Neuronal stem cell (in vitro differentiated cells): Measurements from ENCODE around the gene EOMES.
A peak's percentile ranks its signal among the peaks of the same experiment; 100 is the strongest.

Experiments
- DNase-seq: peaks from one replicate; pipeline ENCODE4 v3.0.0-alpha.2; 2013; ENCODE audit warnings: low spot score
- H2AFZ ChIP-seq: one replicate; pipeline ENCODE4 v1.6.1; 2013; ENCODE audit warnings: mild to moderate bottlenecking, low read length, inconsistent platforms
- H2AK5ac ChIP-seq: 2 replicates; pipeline ENCODE4 v1.6.1; 2013; ENCODE audit warnings: low read depth, mild to moderate bottlenecking, inconsistent platforms, low read length, moderate library complexity, mixed read lengths
- H2BK120ac ChIP-seq: 2 replicates; pipeline ENCODE4 v1.6.1; 2013; ENCODE audit warnings: low read depth, mild to moderate bottlenecking, inconsistent platforms, low read length, moderate library complexity, mixed read lengths
- H2BK12ac ChIP-seq: one replicate; pipeline ENCODE4 v1.6.1; 2013; ENCODE audit warnings: low read length, inconsistent platforms
- H2BK15ac ChIP-seq: 2 replicates; pipeline ENCODE4 v1.6.1; 2013; ENCODE audit warnings: mild to moderate bottlenecking, low read length, inconsistent platforms, mixed read lengths
- H2BK5ac ChIP-seq: one replicate; pipeline ENCODE4 v1.6.1; 2013; ENCODE audit warnings: inconsistent platforms, mild to moderate bottlenecking, low read length, moderate library complexity
- H3K14ac ChIP-seq: one replicate; pipeline ENCODE4 v1.6.1; 2013; ENCODE audit warnings: low read length, inconsistent platforms
- H3K18ac ChIP-seq: 2 replicates; pipeline ENCODE4 v1.6.1; 2013; ENCODE audit warnings: low read length, inconsistent platforms
- H3K23ac ChIP-seq: 2 replicates; pipeline ENCODE4 v1.6.1; 2013; ENCODE audit warnings: low read depth, mild to moderate bottlenecking, mixed read lengths, low read length, inconsistent platforms; ENCODE audit not compliant: poor library complexity
- H3K27ac ChIP-seq: replicated peaks from 3 replicates; pipeline ENCODE4 v1.5.1; 2013; ENCODE audit warnings: low read length, inconsistent platforms
- H3K27me3 ChIP-seq, 3 experiments: 2 replicates each; pipeline ENCODE4 v1.6.1; 2013; ENCODE audit warnings: low read length in 3 of 3, mild to moderate bottlenecking in 2 of 3, inconsistent platforms in 1 of 3, low read depth in 1 of 3, mixed read lengths in 1 of 3, moderate library complexity in 1 of 3; ENCODE audit not compliant: control insufficient read depth in 3 of 3, insufficient read depth in 3 of 3
- H3K36me3 ChIP-seq, 2 donors: replicated peaks in 1 of 2; 2 replicates each; pipeline ENCODE4 v1.6.1; 2013; ENCODE audit warnings: low read length in 2 of 2; ENCODE audit not compliant: control insufficient read depth in 2 of 2, insufficient read depth in 2 of 2
- H3K4ac ChIP-seq: 2 replicates; pipeline ENCODE4 v1.6.1; 2013; ENCODE audit warnings: inconsistent platforms, mild to moderate bottlenecking, low read length, moderate library complexity
- H3K4me1 ChIP-seq, 2 donors: 1 replicate in 1 of 2; 2 replicates in 1 of 2; pipeline ENCODE4 v1.6.1; 2013; ENCODE audit warnings: low read length in 2 of 2, low read depth in 1 of 2; ENCODE audit not compliant: control insufficient read depth in 2 of 2, insufficient read depth in 1 of 2
- H3K4me2 ChIP-seq: one replicate; pipeline ENCODE4 v1.6.1; 2013; ENCODE audit warnings: mild to moderate bottlenecking, low read length, inconsistent platforms; ENCODE audit not compliant: insufficient read depth, poor library complexity, severe bottlenecking
- H3K4me3 ChIP-seq, 2 donors: 2 replicates each; pipeline ENCODE4 v1.5.1; 2013; ENCODE audit warnings: low read length in 2 of 2, mild to moderate bottlenecking in 2 of 2, inconsistent platforms in 1 of 2, moderate library complexity in 1 of 2
- H3K79me1 ChIP-seq: one replicate; pipeline ENCODE4 v1.6.1; 2013; ENCODE audit warnings: low read depth, mild to moderate bottlenecking, inconsistent platforms, low read length, moderate library complexity
- H3K9ac ChIP-seq: one replicate; pipeline ENCODE4 v1.6.1; 2013; ENCODE audit warnings: mild to moderate bottlenecking, low read depth, low read length, inconsistent platforms; ENCODE audit not compliant: poor library complexity
- H3K9me3 ChIP-seq, 2 donors: replicated peaks in 1 of 2; 2 replicates each; pipeline versions ENCODE3 to v1.6.1; 2013; ENCODE audit warnings: low read length in 2 of 2, mild to moderate bottlenecking in 2 of 2, inconsistent platforms in 1 of 2, low read depth in 1 of 2, mixed read lengths in 1 of 2, moderate library complexity in 1 of 2; ENCODE audit not compliant: control insufficient read depth in 2 of 2, insufficient read depth in 1 of 2
- H4K8ac ChIP-seq: one replicate; pipeline ENCODE4 v1.6.1; 2013; ENCODE audit warnings: low read depth, mild to moderate bottlenecking, inconsistent platforms, low read length, moderate library complexity
- H4K91ac ChIP-seq: one replicate; pipeline ENCODE4 v1.6.1; 2013; ENCODE audit warnings: low read length, low read depth, mild to moderate bottlenecking, inconsistent platforms; ENCODE audit not compliant: poor library complexity
- WGBS, 2 donors: extraction: QIAGEN DNeasy Blood & Tissue Kit; methylation state at CpG; one replicate each; pipeline ENCODE4 v1.1.7; 2013; ENCODE audit warnings: missing lambda C conversion rate in 2 of 2, mixed read lengths in 1 of 2; ENCODE audit not compliant: insufficient read length in 2 of 2, insufficient replicate concordance in 1 of 2; ENCODE audit errors: extremely low coverage in 2 of 2; 5-methylcytosine and 5-hydroxymethylcytosine counted together

EOMES gene

DNA sequence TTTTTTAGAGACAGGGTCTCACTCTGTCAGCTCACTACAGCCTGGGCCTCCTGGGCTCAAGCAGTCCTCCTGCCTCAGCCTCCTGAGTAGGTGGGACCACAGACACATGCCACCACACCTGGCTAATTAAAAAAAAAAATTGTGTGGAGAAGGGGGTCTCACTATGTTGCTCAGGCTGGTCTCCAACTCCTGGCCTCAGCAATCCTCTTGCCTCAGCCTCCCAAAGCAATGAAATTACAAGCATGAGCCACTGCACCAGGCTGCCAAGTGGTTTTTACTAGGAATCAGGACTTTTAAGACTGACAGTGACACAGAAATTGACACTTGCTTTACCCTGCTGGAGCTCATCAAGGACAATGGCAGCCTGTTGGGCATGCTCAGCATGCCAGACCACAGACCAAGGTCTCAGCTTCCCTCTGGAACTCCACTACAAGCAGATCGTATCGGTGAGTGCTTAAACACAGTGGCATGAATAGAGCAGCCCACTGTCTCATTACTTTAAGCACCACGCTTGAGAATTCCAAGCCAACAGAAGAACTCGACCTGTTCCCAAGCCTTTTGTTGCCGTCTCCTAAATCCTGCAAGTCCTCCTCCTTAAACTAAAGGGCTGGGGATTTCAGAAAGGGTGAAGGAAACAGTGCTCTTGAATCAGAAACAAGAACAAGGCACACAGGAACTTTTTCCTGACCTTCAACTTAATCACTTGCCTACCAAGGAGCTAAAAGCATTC, 41.4 kb downstream of the EOMES start:
- H2AFZ ChIP-seq = peak overlapping the region; percentile 82
- no peak overlapping the region for H2BK120ac ChIP-seq
- peaks cover 0 to 1% of the 10 kb centered on the region in 2 donors for H3K4me1 ChIP-seq
- no peak overlapping the region for H2AK5ac ChIP-seq
- H3K14ac ChIP-seq = no peak overlapping the region
- no peak overlapping the region for H3K4ac ChIP-seq
- no peak overlapping the region for H4K91ac ChIP-seq
- no peaks in the 10 kb centered on the region for H3K36me3 ChIP-seq
- H3K4me3 ChIP-seq = no peak overlapping the region
- peak overlapping the region; percentile 18 for H3K4me2 ChIP-seq
- no peak overlapping the region for H2BK5ac ChIP-seq
- no peak overlapping the region for H2BK12ac ChIP-seq
- H3K18ac ChIP-seq = no peak overlapping the region
- no peaks in the 10 kb centered on the region for H3K9me3 ChIP-seq
- no peak overlapping the region for H3K27ac ChIP-seq
- no peak overlapping the region for H2BK15ac ChIP-seq
- no peaks in the 10 kb centered on the region for H3K27me3 ChIP-seq
- no peaks in the 10 kb centered on the region for H3K79me1 ChIP-seq
- no peak overlapping the region for H3K9ac ChIP-seq
- DNase-seq = peak; percentile 52
- no peak overlapping the region for H4K8ac ChIP-seq
- no peak overlapping the region for H3K23ac ChIP-seq
- WGBS, 2 donors = no CpG with 5 or more reads among the region's 5 CpGs

DNA sequence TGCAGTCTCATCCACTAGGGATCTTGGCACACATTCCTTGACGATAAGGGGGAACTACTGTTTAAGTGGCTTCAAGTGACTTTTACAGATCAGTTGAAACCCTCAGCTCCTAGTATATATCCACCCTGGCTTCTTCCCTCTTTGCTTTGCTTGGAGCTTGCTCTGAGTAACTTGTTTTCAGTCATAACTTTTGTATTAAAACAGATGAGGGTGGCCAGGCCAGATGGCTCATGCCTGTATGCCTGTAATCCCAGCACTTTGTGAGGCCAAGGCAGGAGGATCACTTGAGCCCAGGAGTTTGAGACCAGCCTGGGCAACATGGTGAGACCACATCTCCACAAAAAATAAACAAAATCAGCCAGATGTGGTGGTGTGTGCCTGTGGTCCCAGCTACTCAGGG, 42.4 kb downstream of the EOMES start:
- H3K4me3 ChIP-seq = no peak overlapping the region
- no peak overlapping the region for H2AFZ ChIP-seq
- H2BK120ac ChIP-seq = no peak overlapping the region
- no peak overlapping the region for H3K27ac ChIP-seq
- H3K4me1 ChIP-seq = peaks cover 0 to 1% of the 10 kb centered on the region in 2 donors
- no peaks in the 10 kb centered on the region for H3K27me3 ChIP-seq
- H3K18ac ChIP-seq = no peak overlapping the region
- H3K14ac ChIP-seq = no peak overlapping the region
- H3K23ac ChIP-seq = no peak overlapping the region
- H2AK5ac ChIP-seq = no peak overlapping the region
- H4K8ac ChIP-seq = no peak overlapping the region
- no peak overlapping the region for H3K4me2 ChIP-seq
- H3K9ac ChIP-seq = no peak overlapping the region
- no peak overlapping the region for H3K4ac ChIP-seq
- WGBS, 2 donors = no CpG with 5 or more reads among the region's 1 CpG
- no peak overlapping the region for H4K91ac ChIP-seq
- no peaks in the 10 kb centered on the region for H3K36me3 ChIP-seq
- H2BK12ac ChIP-seq = no peak overlapping the region
- no peak overlapping the region for H2BK15ac ChIP-seq
- no peaks in the 10 kb centered on the region for H3K9me3 ChIP-seq
- H2BK5ac ChIP-seq = no peak overlapping the region
- H3K79me1 ChIP-seq = no peaks in the 10 kb centered on the region
- DNase-seq = no peak

DNA sequence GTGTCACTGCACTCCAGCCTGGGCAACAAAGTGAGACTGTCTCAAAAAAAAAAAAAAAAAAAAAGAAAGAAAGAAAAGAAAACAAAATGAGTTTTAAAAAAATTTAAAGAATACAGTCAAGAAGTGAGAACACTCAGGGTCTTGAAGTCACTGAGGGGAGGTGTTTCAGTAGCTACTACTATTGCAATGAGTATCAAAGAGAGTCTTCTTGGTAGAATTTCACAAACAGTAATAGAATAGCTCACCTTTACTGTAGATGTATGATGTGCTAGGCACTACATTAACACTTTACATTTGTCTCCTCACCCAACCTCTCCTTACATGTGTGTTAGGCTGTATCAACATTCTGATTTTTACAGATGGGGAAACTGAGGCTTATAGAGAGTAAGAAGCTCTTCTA, 43.9 kb downstream of the EOMES start:
- Histone ChIP-seq H4K8ac (no peak overlapping the region), H2BK12ac (no peak overlapping the region), H3K23ac (no peak overlapping the region), H2BK15ac (no peak overlapping the region), H3K18ac (no peak overlapping the region), H2BK5ac (no peak overlapping the region), H3K36me3 (no peaks in the 10 kb centered on the region), H3K4me1 (peaks cover 0 to 1% of the 10 kb centered on the region in 2 donors), H3K9ac (no peak overlapping the region), H3K9me3 (no peaks in the 10 kb centered on the region), H3K79me1 (no peaks in the 10 kb centered on the region), H2AK5ac (no peak overlapping the region), H3K14ac (no peak overlapping the region), H3K4me2 (no peak overlapping the region), H3K4me3 (no peak overlapping the region), H2AFZ (no peak overlapping the region), H4K91ac (no peak overlapping the region), H3K4ac (no peak overlapping the region), H2BK120ac (no peak overlapping the region), H3K27me3 (no peaks in the 10 kb centered on the region), H3K27ac (no peak overlapping the region)
- DNase-seq = no peak

GRCh38 chr3:27677565-27677964, 44.6 kb downstream of the EOMES start:
- no peak overlapping the region for H2BK5ac ChIP-seq
- no peaks in the 10 kb centered on the region for H3K79me1 ChIP-seq
- no peak overlapping the region for H2BK15ac ChIP-seq
- peaks cover 0 to 1% of the 10 kb centered on the region in 2 donors for H3K4me1 ChIP-seq
- no CpG with 5 or more reads among the region's 3 CpGs for WGBS, 2 donors
- no peak overlapping the region for H2BK12ac ChIP-seq
- H3K4me3 ChIP-seq = no peak overlapping the region
- no peaks in the 10 kb centered on the region for H3K27me3 ChIP-seq
- no peak overlapping the region for H3K23ac ChIP-seq
- H2AK5ac ChIP-seq = no peak overlapping the region
- no peak overlapping the region for H3K4me2 ChIP-seq
- no peak overlapping the region for H3K18ac ChIP-seq
- DNase-seq = no peak
- H3K9ac ChIP-seq = no peak overlapping the region
- no peak overlapping the region for H2AFZ ChIP-seq
- H4K91ac ChIP-seq = no peak overlapping the region
- H2BK120ac ChIP-seq = no peak overlapping the region
- no peak overlapping the region for H3K4ac ChIP-seq
- no peaks in the 10 kb centered on the region for H3K36me3 ChIP-seq
- no peak overlapping the region for H3K27ac ChIP-seq
- H3K14ac ChIP-seq = no peak overlapping the region
- no peaks in the 10 kb centered on the region for H3K9me3 ChIP-seq
- no peak overlapping the region for H4K8ac ChIP-seq
